22Rv1 (cell line): Measurements from ENCODE around the gene BABAM2.

Source experiments
- ZFX ChIP-seq: fragments of 450-650 bp; IDR thresholded peaks from 2 replicates; pipeline ENCODE4 v1.6.1; 2017; ENCODE audit warnings: antibody characterized with exemption, borderline replicate concordance
- TF ChIP-seq, protein P1 (sequence below): fragments of 450-650 bp; IDR thresholded peaks from 2 replicates; pipeline ENCODE4 v1.5.1; 2017; ENCODE audit warnings: mild to moderate bottlenecking

DNA sequence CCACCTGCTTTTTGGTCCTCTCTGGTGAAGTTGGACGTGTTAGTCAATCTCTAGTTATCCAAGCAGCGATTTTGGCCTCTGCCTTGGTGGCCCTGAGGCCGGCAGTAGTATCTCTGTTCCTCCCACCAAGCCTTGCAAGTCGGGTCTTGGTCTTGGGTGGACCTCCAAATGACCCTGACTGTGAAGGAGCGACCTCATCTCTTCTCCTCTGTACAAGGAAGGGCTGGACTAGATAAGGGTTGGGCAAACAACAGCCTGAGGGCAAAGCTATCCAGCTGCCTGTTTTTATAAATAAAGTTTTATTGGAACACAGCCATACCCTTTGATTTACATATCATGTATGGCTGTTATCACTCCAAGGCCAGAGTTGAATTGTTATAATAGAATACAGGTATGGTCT, 427.5 kb downstream of the BABAM2 start:
- TF ChIP-seq, protein P1, sequence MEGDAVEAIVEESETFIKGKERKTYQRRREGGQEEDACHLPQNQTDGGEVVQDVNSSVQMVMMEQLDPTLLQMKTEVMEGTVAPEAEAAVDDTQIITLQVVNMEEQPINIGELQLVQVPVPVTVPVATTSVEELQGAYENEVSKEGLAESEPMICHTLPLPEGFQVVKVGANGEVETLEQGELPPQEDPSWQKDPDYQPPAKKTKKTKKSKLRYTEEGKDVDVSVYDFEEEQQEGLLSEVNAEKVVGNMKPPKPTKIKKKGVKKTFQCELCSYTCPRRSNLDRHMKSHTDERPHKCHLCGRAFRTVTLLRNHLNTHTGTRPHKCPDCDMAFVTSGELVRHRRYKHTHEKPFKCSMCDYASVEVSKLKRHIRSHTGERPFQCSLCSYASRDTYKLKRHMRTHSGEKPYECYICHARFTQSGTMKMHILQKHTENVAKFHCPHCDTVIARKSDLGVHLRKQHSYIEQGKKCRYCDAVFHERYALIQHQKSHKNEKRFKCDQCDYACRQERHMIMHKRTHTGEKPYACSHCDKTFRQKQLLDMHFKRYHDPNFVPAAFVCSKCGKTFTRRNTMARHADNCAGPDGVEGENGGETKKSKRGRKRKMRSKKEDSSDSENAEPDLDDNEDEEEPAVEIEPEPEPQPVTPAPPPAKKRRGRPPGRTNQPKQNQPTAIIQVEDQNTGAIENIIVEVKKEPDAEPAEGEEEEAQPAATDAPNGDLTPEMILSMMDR = no peak
- no peak for TF ChIP-seq ZFX
